Stimulated activated CD8-positive, alpha-beta memory T cell treated with anti-CD3 and anti-CD28 coated beads, Interleukin-12 subunit alpha, Interleukin-12 subunit beta, amount 100 ng/mL, for 1 hour (primary cell): ENCODE results near the gene CBX4.

Experiments
- DNase-seq: peaks from one replicate; pipeline ENCODE4 v3.0.0-alpha.2; 2020; ENCODE audit warnings: low read depth

The CBX4 gene

DNA sequence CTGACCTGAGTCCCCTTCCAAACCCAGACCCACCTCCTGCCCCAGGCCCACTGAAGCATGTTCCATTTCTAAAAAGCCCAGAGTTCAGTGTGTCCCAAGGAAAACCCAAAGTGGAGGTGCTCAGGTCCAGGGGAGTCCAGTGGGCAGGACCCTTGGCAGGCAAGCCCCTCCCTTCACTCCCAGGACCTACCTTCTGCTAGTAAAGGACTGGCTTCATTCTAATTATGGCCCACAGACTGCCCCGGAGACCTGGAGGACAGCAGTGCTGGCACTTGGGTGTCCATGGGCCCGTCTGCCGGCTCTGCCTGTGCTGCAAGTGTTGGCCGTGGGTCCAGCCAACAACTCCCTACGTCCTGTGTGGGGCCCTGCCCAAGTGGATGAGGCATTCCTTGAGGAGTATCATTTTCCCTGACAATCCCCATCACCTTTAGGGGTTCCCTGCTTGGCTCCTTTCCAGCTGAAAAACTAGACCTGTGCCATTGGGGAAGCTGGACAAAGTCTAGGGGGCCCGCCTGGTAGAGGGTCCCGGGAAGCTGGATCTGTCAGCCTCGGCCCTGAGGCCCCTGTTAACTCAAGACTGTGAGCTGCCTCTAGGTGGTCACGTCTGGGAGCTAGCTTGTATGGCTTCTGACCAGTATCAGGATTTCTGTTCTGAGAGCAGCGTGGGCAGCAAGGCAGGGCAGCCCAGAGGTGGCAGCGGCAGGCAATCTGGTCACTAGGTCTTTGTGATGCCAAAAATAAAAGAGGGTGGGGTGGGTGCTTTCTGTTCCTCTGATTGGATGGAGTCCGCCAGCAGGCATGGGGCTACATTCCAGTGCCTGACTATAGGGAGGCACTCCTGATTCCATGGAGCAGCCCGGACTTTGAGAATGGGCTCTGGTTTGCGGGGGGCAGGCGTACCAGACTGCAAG is 53.1 kb downstream of the CBX4 start:
- DNase-seq, result no peak

GRCh38 chr17:79785017-79785899 is 54.0 kb downstream of the CBX4 start:
- no peak for DNase-seq

GRCh38 chr17:79784353-79785016 is 54.8 kb downstream of the CBX4 start:
- DNase-seq, result no peak

DNA sequence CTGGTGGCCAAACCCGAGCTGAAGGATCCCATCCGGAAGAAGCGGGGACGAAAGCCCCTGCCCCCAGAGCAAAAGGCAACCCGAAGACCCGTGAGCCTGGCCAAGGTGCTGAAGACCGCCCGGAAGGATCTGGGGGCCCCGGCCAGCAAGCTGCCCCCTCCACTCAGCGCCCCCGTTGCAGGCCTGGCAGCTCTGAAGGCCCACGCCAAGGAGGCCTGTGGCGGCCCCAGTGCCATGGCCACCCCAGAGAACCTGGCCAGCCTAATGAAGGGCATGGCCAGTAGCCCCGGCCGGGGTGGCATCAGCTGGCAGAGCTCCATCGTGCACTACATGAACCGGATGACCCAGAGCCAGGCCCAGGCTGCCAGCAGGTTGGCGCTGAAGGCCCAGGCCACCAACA is 55.3 kb downstream of the CBX4 start:
- DNase-seq, result no peak
